Measurements from ENCODE around the gene FARP1.

- no peak for TF ChIP-seq POLR2A (IDR thresholded peaks at IDR 0.05)
- no peak for TF ChIP-seq CTCF (IDR thresholded peaks at IDR 0.05)
Observed at GRCh38 chr13:98279473-98280175, 136.7 kb downstream of the FARP1 start.
